Measurements from ENCODE around the gene SYTL2. TPM values are rescaled to one million over a fixed set of nuclear protein-coding genes. Genes with fewer than 3 reads are reported as not detected.

SYTL2 gene
- total RNA-seq, 1 experiment from 2014 or later: 5.2 TPM

DNA sequence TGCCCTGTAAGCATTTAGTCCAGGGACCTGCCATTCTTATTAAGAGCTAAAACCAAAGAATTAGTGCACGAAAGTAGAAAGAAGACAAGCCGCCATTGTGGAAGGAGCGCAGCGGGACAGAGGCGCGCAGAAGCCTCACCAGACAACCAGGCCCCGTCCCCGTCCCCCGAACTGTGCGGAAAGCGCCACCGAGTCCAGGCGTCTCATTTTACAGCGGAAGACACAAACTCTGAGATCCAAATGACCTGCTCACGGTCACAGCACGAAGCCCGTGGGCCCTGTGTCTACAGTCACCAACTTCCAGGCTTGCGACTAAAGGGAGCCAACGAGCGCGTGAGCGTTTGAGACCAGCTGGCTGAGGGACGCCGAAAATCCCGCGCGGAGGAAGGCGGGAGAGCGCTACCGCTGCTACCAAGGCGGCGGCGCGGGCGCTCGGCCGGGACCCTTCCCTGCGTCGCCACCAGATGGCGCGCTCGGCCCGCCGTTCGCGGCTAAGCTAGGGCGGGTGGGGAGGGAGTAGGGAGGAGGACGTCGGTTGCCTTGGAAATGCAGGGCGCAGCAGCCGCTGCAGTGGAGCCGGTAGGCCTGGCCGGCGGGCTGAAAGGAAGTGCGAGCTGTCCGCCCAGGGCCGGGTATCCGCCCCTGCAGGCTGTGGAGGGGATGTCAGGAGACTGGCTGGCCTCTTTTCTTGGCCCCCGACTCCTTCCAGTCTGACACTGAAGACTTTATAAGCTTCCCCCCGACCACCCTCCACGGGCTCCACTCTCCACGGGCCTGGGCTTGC is 43.8 kb upstream of the SYTL2 start:
- Mint-ChIP-seq H3K27ac (peak overlapping the region; percentile 84 to 96 (median 93); a peak in 5 of 7 replicates), H3K27me3 (ENCODE audit: low read depth) (peaks cover 3% of the 10 kb centered on the region), H3K4me3 (peak overlapping the region; percentile 75 to 82), H3K36me3 (ENCODE audit: insufficient read depth in 1 of 3, low read depth in 3 of 3) (peaks cover 14 to 30% (median 18%) of the 10 kb centered on the region in 3 experiments), H3K4me1 (peaks cover 7 to 11% of the 10 kb centered on the region in 2 experiments), H3K9me3 (peaks cover 22 to 26% of the 10 kb centered on the region in 2 experiments)
- H3K56ac ChIP-seq (ENCODE audit: insufficient read length, low read depth, low read length): no peak overlapping the region
- H2AFZ ChIP-seq (ENCODE audit: low read length): peak overlapping the region; percentile 66
- H3K14ac ChIP-seq (ENCODE audit: insufficient read depth, low read length): peak overlapping the region; percentile 96
- H4K20me1 ChIP-seq (ENCODE audit: control insufficient read depth, insufficient read depth, insufficient read length): no peaks in the 10 kb centered on the region
- peak; percentile 97 for DNase-seq
- H4K91ac ChIP-seq (ENCODE audit: insufficient read length, low read depth, low read length): no peak overlapping the region
- no peak overlapping the region for H3K27ac ChIP-seq (ENCODE audit: insufficient read length, low read depth, low read length)
- H3K27me3 ChIP-seq (ENCODE audit: insufficient read depth, low read length): no peaks in the 10 kb centered on the region
- WGBS (ENCODE audit: extremely low coverage, insufficient read length, low lambda C conversion rate): no CpG with 5 or more reads among the region's 62 CpGs
- H3K79me2 ChIP-seq (ENCODE audit: insufficient read depth, low read length): no peaks in the 10 kb centered on the region
- H4K8ac ChIP-seq (replicated peaks; ENCODE audit: insufficient read length, low read depth, low read length): no peak overlapping the region
- H2AK5ac ChIP-seq (ENCODE audit: insufficient read length, low read length): no peak overlapping the region
- no peak overlapping the region for H2BK5ac ChIP-seq (ENCODE audit: insufficient read length, low read length)
- H3K9me3 ChIP-seq (ENCODE audit: control insufficient read depth, low read depth, low read length): no peaks in the 10 kb centered on the region
- H3K79me1 ChIP-seq (ENCODE audit: insufficient read depth, low read depth, low read length, poor library complexity, severe bottlenecking): no peaks in the 10 kb centered on the region
- H4K5ac ChIP-seq (ENCODE audit: insufficient read length, low read depth, low read length): no peak overlapping the region
- peak overlapping the region; percentile 78 for H3K9ac ChIP-seq (ENCODE audit: extremely low read depth, insufficient read length, low read length)
- no peak overlapping the region for H2BK15ac ChIP-seq (ENCODE audit: low read depth, low read length)
- H3K4me1 ChIP-seq (ENCODE audit: insufficient read depth, low read length): no peaks in the 10 kb centered on the region; the same call in 1 of the 2 replicates
- H2BK12ac ChIP-seq (ENCODE audit: insufficient read length, low read depth, low read length): peak overlapping the region; percentile 3
- no peak overlapping the region for H3T11ph ChIP-seq (ENCODE audit: low read length)
- H3K23ac ChIP-seq (ENCODE audit: insufficient read length, low read depth, low read length): no peak overlapping the region
- TF ChIP-seq, protein P1, sequence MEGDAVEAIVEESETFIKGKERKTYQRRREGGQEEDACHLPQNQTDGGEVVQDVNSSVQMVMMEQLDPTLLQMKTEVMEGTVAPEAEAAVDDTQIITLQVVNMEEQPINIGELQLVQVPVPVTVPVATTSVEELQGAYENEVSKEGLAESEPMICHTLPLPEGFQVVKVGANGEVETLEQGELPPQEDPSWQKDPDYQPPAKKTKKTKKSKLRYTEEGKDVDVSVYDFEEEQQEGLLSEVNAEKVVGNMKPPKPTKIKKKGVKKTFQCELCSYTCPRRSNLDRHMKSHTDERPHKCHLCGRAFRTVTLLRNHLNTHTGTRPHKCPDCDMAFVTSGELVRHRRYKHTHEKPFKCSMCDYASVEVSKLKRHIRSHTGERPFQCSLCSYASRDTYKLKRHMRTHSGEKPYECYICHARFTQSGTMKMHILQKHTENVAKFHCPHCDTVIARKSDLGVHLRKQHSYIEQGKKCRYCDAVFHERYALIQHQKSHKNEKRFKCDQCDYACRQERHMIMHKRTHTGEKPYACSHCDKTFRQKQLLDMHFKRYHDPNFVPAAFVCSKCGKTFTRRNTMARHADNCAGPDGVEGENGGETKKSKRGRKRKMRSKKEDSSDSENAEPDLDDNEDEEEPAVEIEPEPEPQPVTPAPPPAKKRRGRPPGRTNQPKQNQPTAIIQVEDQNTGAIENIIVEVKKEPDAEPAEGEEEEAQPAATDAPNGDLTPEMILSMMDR (conservative IDR thresholded peaks at IDR 0.05): peak; percentile 94
- H3K23me2 ChIP-seq (ENCODE audit: insufficient read length, low read depth, low read length, poor library complexity, severe bottlenecking): no peaks in the 10 kb centered on the region
- peak overlapping the region; percentile 78 for H3K4me2 ChIP-seq (ENCODE audit: insufficient read depth, insufficient read length, low read length)
- no peak overlapping the region for H2BK120ac ChIP-seq (ENCODE audit: low read depth, low read length, poor library complexity, severe bottlenecking)
- H3K18ac ChIP-seq (ENCODE audit: insufficient read length, low read depth, low read length): peak overlapping the region; percentile 88
- H2BK20ac ChIP-seq (ENCODE audit: low read depth, low read length, poor library complexity, severe bottlenecking): no peak overlapping the region
- H3K4ac ChIP-seq (ENCODE audit: low read depth, low read length): no peak overlapping the region
